CD4-positive, CD25-positive, alpha-beta regulatory T cell (primary cell): ENCODE measurements around the gene KCTD17. TPM values are rescaled to one million over a fixed set of nuclear protein-coding genes. Genes with fewer than 3 reads are reported as not detected.

Experiments
- ATAC-seq, 2 donors: fragments of 150-1000 bp; cut with Tn5 transposase; one replicate each; pipeline ENCODE4 v1.10.0; 2021; ENCODE audit warnings: low read depth in 2 of 2, moderate number of reproducible peaks in 2 of 2, moderate library complexity in 1 of 2
- DNase-seq, 3 donors: peaks; one replicate each; pipeline versions ENCODE4 v3.0.0 to v3.0.0-alpha.2; 2012 to 2022; ENCODE audit warnings: mixed read lengths in 1 of 3
- H3K27ac ChIP-seq: one replicate; pipeline ENCODE4 v1.7.0; 2013; ENCODE audit warnings: mild to moderate bottlenecking, low read length; ENCODE audit not compliant: insufficient read depth, poor library complexity, severe bottlenecking
- H3K27me3 ChIP-seq: one replicate; pipeline ENCODE4 v1.7.0; 2013; ENCODE audit warnings: low read length; ENCODE audit not compliant: control insufficient read depth, insufficient read depth
- H3K36me3 ChIP-seq: one replicate; pipeline ENCODE4 v1.7.0; 2013; ENCODE audit warnings: mild to moderate bottlenecking, low read length, moderate library complexity; ENCODE audit not compliant: control insufficient read depth, insufficient read depth
- H3K4me1 ChIP-seq: 2 replicates; pipeline ENCODE4 v1.7.0; 2013; ENCODE audit warnings: mild to moderate bottlenecking, low read length; ENCODE audit not compliant: insufficient read depth, control insufficient read depth, poor library complexity, severe bottlenecking
- H3K4me3 ChIP-seq: one replicate; pipeline ENCODE4 v1.7.0; 2013; ENCODE audit warnings: low read depth, mild to moderate bottlenecking, low read length, moderate library complexity
- H3K9me3 ChIP-seq, 2 experiments: 1 replicate in 1 of 2; 2 replicates in 1 of 2; pipeline ENCODE4 v1.7.0; 2013; ENCODE audit warnings: low read length in 2 of 2, mild to moderate bottlenecking in 1 of 2, moderate library complexity in 1 of 2; ENCODE audit not compliant: control insufficient read depth in 2 of 2
- H3K27ac Mint-ChIP-seq, 3 donors: one replicate each; pipeline ENCODE4 v1.8.0; 2020 to 2022; ENCODE audit warnings: mild to moderate bottlenecking in 3 of 3, mixed read lengths in 3 of 3, moderate library complexity in 2 of 3
- H3K27me3 Mint-ChIP-seq: one replicate; pipeline ENCODE4 v1.8.0; 2022; ENCODE audit warnings: mild to moderate bottlenecking, mixed read lengths
- H3K36me3 Mint-ChIP-seq: one replicate; pipeline ENCODE4 v1.8.0; 2020; ENCODE audit warnings: mixed read lengths
- H3K4me1 Mint-ChIP-seq, 4 donors: one replicate each; pipeline ENCODE4 v1.8.0; 2020 to 2022; ENCODE audit warnings: mixed read lengths in 4 of 4, mild to moderate bottlenecking in 1 of 4
- H3K4me3 Mint-ChIP-seq, 4 donors: one replicate each; pipeline ENCODE4 v1.8.0; 2020 to 2022; ENCODE audit warnings: mild to moderate bottlenecking in 4 of 4, mixed read lengths in 4 of 4, moderate library complexity in 3 of 4
- H3K9me3 Mint-ChIP-seq, 7 donors: one replicate each; pipeline ENCODE4 v1.8.0; 2020 to 2022; ENCODE audit warnings: mixed read lengths in 7 of 7, mild to moderate bottlenecking in 3 of 7, moderate library complexity in 2 of 7
- polyA plus RNA-seq, 4 donors: library from polyadenylated mRNA; unstranded; fragments of 300-500 nt; fragmentation: Illumina TruSeq; gene quantifications; one replicate each; pipeline ENCODE4 v1.2.3, GENCODE V29; 2021
- total RNA-seq: library from RNA; stranded (reverse); gene quantifications from one replicate; pipeline ENCODE4 v1.2.3, GENCODE V29; 2022

The KCTD17 gene
- total and polyA plus RNA-seq, 5 donors from 2014 or later, result 10.9 to 33.5 (median 14.1) TPM

- no peak for DNase-seq
- H3K4me3 Mint-ChIP-seq, result no peak overlapping the region
- H3K27me3 Mint-ChIP-seq, result peaks cover 21% of the 10 kb centered on the region
- Histone ChIP-seq H3K4me1 (peaks cover under 1% of the 10 kb centered on the region), H3K36me3 (no peaks in the 10 kb centered on the region), H3K9me3 (no peaks in the 10 kb centered on the region), H3K4me3 (no peak overlapping the region), H3K27ac (no peak overlapping the region), H3K27me3 (no peaks in the 10 kb centered on the region)
- peaks cover 0 to 5% (median under 1%) of the 10 kb centered on the region in 4 donors for H3K4me1 Mint-ChIP-seq
- H3K27ac Mint-ChIP-seq, result no peak overlapping the region
- H3K36me3 Mint-ChIP-seq, result no peaks in the 10 kb centered on the region
- no peak for ATAC-seq
- H3K9me3 Mint-ChIP-seq, result peaks cover 0 to 1% (median 0%) of the 10 kb centered on the region in 7 donors
Observed at GRCh38 chr22:37072673-37073072, 21.1 kb downstream of the KCTD17 start.

- Mint-ChIP-seq H3K27me3 (peaks cover 19% of the 10 kb centered on the region), H3K4me3 (no peak overlapping the region), H3K36me3 (no peaks in the 10 kb centered on the region), H3K4me1 (peaks cover 0 to 21% (median 16%) of the 10 kb centered on the region in 4 donors), H3K9me3 (peaks cover 0 to 1% (median 0%) of the 10 kb centered on the region in 7 donors), H3K27ac (no peak overlapping the region)
- no peak overlapping the region for H3K27ac ChIP-seq
- H3K4me1 ChIP-seq, result peaks cover 20% of the 10 kb centered on the region
- H3K9me3 ChIP-seq, result no peaks in the 10 kb centered on the region
- no peaks in the 10 kb centered on the region for H3K27me3 ChIP-seq
- ATAC-seq, result no peak
- no peaks in the 10 kb centered on the region for H3K36me3 ChIP-seq
- no peak overlapping the region for H3K4me3 ChIP-seq
- DNase-seq, result no peak
Observed at GRCh38 chr22:37074537-37074936, 23.0 kb downstream of the KCTD17 start.

DNA sequence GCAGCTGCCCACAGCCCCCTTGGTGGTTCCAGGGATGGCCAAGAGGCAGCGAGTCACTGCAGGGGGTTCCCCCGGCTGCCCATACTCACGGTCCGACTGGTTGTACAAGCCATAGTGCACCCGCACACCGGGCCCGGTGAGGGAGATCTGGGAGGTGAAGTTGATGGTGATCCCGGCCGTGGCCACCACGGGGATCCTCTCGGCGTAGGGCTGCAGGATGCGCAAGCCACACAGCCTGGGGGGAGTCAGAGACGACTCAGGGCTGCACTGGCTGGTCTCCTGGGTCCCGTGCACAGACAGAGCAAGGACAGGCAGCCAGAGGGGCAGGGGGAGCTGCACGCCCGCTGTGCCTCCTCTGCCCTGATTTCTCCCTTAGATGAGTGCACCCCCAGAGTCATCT is 23.5 kb downstream of the KCTD17 start:
- DNase-seq (no peak), ATAC-seq (no peak)
- Histone ChIP-seq H3K9me3 (no peaks in the 10 kb centered on the region), H3K4me3 (no peak overlapping the region), H3K27ac (no peak overlapping the region), H3K27me3 (no peaks in the 10 kb centered on the region), H3K4me1 (peaks cover 25% of the 10 kb centered on the region), H3K36me3 (no peaks in the 10 kb centered on the region)
- H3K4me1 Mint-ChIP-seq, result peaks cover 0 to 26% (median 20%) of the 10 kb centered on the region in 4 donors
- no peaks in the 10 kb centered on the region for H3K36me3 Mint-ChIP-seq
- peak overlapping the region in 1 of 3 donors; percentile 11 for H3K27ac Mint-ChIP-seq
- no peak overlapping the region for H3K4me3 Mint-ChIP-seq
- peaks cover 18% of the 10 kb centered on the region for H3K27me3 Mint-ChIP-seq
- peaks cover 0 to 1% (median 0%) of the 10 kb centered on the region in 7 donors for H3K9me3 Mint-ChIP-seq

DNA sequence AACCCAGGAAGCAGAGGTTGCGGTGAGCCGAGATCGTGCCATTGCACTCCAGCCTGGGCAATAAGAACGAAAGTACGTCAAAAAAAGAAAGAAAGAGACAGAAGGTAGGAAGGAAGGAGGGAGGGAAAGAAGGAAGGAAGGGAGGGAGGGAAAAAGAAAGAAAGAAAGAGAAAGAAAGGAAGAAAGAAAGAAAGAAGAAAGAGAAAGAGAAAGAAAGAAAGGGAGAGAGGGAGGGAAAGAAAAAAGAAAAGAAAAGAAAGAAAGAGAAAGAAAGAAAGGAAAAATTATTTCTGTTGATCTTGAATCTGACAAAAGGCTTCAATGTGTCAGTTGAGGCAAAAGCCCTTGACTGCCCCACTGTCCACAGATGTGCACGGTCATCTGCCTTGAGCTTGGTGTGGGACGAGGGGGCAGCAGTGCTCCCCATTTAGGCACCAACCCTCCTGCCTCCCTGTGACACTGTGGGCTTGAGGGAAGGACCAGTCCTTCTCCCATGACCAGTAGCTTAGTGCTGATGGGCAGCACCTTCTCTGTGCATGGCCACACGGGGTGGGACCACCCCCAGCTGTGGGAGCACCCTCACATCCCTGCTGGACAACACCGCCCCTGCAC is 24.4 kb downstream of the KCTD17 start:
- H3K27me3 ChIP-seq, result no peaks in the 10 kb centered on the region
- Mint-ChIP-seq H3K9me3 (peaks cover 0 to 1% (median 0%) of the 10 kb centered on the region in 7 donors), H3K4me1 (peaks cover 0 to 35% (median 25%) of the 10 kb centered on the region in 4 donors), H3K4me3 (peak overlapping the region in 1 of 4 donors; percentile 15), H3K27me3 (peaks cover 16% of the 10 kb centered on the region), H3K27ac (peak overlapping the region in 1 of 3 donors; percentile 46), H3K36me3 (no peaks in the 10 kb centered on the region)
- H3K27ac ChIP-seq, result no peak overlapping the region
- H3K4me3 ChIP-seq, result no peak overlapping the region
- DNase-seq, result no peak
- H3K36me3 ChIP-seq, result no peaks in the 10 kb centered on the region
- ATAC-seq, result no peak
- H3K9me3 ChIP-seq, result no peaks in the 10 kb centered on the region
- H3K4me1 ChIP-seq, result peaks cover 34% of the 10 kb centered on the region

DNA sequence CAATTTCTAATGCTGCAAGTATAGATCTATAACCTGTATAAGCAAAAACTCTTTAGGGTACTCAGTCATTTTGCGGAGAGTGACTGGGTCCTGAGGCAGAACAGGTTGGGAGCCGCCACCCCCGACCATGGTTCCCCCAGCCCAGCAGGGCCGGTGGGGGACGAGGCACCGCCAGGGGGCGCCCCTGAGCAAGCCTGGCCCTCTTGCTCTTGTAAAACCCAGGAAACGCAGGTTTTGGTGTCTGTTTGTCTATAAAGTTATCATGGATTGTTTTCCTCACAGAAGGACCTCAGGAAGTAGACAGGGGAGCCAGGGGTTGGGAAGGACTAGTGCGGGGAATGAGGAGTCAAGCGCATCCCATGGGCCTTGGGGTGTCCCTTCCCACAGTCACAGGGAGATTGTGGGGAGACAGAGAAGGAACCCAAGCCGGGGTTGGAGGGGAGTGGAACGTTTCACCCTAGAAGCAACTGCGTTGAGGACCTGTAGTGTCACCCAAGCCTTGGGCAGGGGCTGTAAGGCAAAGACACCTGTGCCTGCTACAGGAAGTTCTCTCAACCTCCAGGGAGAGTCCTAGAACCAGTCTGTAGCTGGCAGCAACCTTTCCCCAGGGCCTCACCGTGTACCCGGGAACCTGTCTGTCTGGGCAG is 26.4 kb downstream of the KCTD17 start:
- H3K4me1 Mint-ChIP-seq, result peaks cover 0 to 53% (median 30%) of the 10 kb centered on the region in 4 donors
- peak overlapping the region; percentile 66 to 90 (median 68) for H3K4me3 Mint-ChIP-seq

GRCh38 chr22:37079158-37079557 is 27.6 kb downstream of the KCTD17 start:
- peaks cover 0 to 1% (median 0%) of the 10 kb centered on the region in 7 donors for H3K9me3 Mint-ChIP-seq
- Histone ChIP-seq H3K4me1 (peaks cover 45% of the 10 kb centered on the region), H3K27ac (peak overlapping the region; percentile 95), H3K27me3 (no peaks in the 10 kb centered on the region), H3K4me3 (peak overlapping the region; percentile 55), H3K9me3 (no peaks in the 10 kb centered on the region), H3K36me3 (no peaks in the 10 kb centered on the region)
- H3K36me3 Mint-ChIP-seq, result no peaks in the 10 kb centered on the region
- H3K4me1 Mint-ChIP-seq, result peaks cover 0 to 56% (median 32%) of the 10 kb centered on the region in 4 donors
- H3K27me3 Mint-ChIP-seq, result peaks cover 14% of the 10 kb centered on the region
- H3K27ac Mint-ChIP-seq, result peak overlapping the region; percentile 96 to 100 (median 99)
- H3K4me3 Mint-ChIP-seq, result peak overlapping the region; percentile 73 to 89 (median 87)
- DNase-seq, result no peak
- ATAC-seq, result no peak

More for the DNA sequence above, 26.4 kb downstream of the KCTD17 start:
- peak; percentile 19 to 22 for ATAC-seq
- peaks cover 16% of the 10 kb centered on the region for H3K27me3 Mint-ChIP-seq
- peaks cover 45% of the 10 kb centered on the region for H3K4me1 ChIP-seq
- peaks cover 0 to 1% (median 0%) of the 10 kb centered on the region in 7 donors for H3K9me3 Mint-ChIP-seq
- no peaks in the 10 kb centered on the region for H3K27me3 ChIP-seq
- peak overlapping the region; percentile 24 for H3K4me3 ChIP-seq
- no peaks in the 10 kb centered on the region for H3K36me3 ChIP-seq
- peak overlapping the region; percentile 95 for H3K27ac ChIP-seq
- no peaks in the 10 kb centered on the region for H3K36me3 Mint-ChIP-seq
- H3K9me3 ChIP-seq, result no peaks in the 10 kb centered on the region
- peak; percentile 72 to 83 (median 83) for DNase-seq
- peak overlapping the region; percentile 96 to 100 (median 96) for H3K27ac Mint-ChIP-seq

- peaks cover 0 to 56% (median 33%) of the 10 kb centered on the region in 4 donors for H3K4me1 Mint-ChIP-seq
Observed at GRCh38 chr22:37079668-37080171, 28.2 kb downstream of the KCTD17 start.

More at GRCh38 chr22:37079668-37080171, 28.2 kb downstream of the KCTD17 start:
- peaks cover 12% of the 10 kb centered on the region for H3K27me3 Mint-ChIP-seq
- no peaks in the 10 kb centered on the region for H3K36me3 Mint-ChIP-seq
- peak overlapping the region; percentile 55 for H3K4me3 ChIP-seq
- no peaks in the 10 kb centered on the region for H3K9me3 ChIP-seq
- peak overlapping the region; percentile 96 to 100 (median 99) for H3K27ac Mint-ChIP-seq
- peak overlapping the region; percentile 73 to 89 (median 87) for H3K4me3 Mint-ChIP-seq
- ATAC-seq (peak; percentile 82 to 87), DNase-seq (peak; percentile 79 to 97 (median 91))
- H3K36me3 ChIP-seq, result no peaks in the 10 kb centered on the region
- H3K4me1 ChIP-seq, result peaks cover 45% of the 10 kb centered on the region
- H3K27me3 ChIP-seq, result no peaks in the 10 kb centered on the region
- H3K27ac ChIP-seq, result peak overlapping the region; percentile 95
- H3K9me3 Mint-ChIP-seq, result peaks cover 0 to 1% (median 0%) of the 10 kb centered on the region in 7 donors
